HFFc6 (cell line): ENCODE results near the gene YWHAB. TPM values are rescaled to one million over a fixed set of nuclear protein-coding genes. Genes with fewer than 3 reads are reported as not detected.

Experiments used
- DNase-seq: peaks from one replicate; pipeline ENCODE4 v3.0.0-alpha.2; 2018
- H3K27ac Mint-ChIP-seq: 2 replicates; pipeline ENCODE4 v1.8.0; 2020; ENCODE audit warnings: mild to moderate bottlenecking, mixed read lengths
- H3K27me3 Mint-ChIP-seq: 2 replicates; pipeline ENCODE4 v1.8.0; 2021; ENCODE audit warnings: mild to moderate bottlenecking, moderate library complexity, mixed read lengths; ENCODE audit not compliant: insufficient read depth
- H3K36me3 Mint-ChIP-seq: 2 replicates; pipeline ENCODE4 v1.8.0; 2021; ENCODE audit warnings: low read depth, mixed read lengths
- H3K4me1 Mint-ChIP-seq: 2 replicates; pipeline ENCODE4 v1.8.0; 2020; ENCODE audit warnings: low read depth, mixed read lengths
- H3K4me3 Mint-ChIP-seq: 2 replicates; pipeline ENCODE4 v1.8.0; 2020; ENCODE audit warnings: mild to moderate bottlenecking, moderate library complexity, mixed read lengths
- H3K9me3 Mint-ChIP-seq: 2 replicates; pipeline ENCODE4 v1.8.0; 2020; ENCODE audit warnings: mild to moderate bottlenecking, mixed read lengths
- total RNA-seq, 6 experiments: library from RNA; stranded (reverse); fragmentation: NEBNext Ultra II Directional; extraction: Animal tissue kit (Norgen Biotek cat#: 25700); gene quantifications; 2 replicates in 1 of 6; 3 replicates in 5 of 6; pipeline ENCODE4 v1.2.3, GENCODE V29; 2021
- TF ChIP-seq, protein P1 (sequence below): fragments of 200-600 bp; sonication (generic); IDR thresholded peaks from 2 replicates; pipeline ENCODE4 v1.5.0; 2021; ENCODE audit warnings: antibody characterized with exemption, mild to moderate bottlenecking

YWHAB gene
- total RNA-seq, 6 experiments from 2014 or later, result 284 to 315 (median 301) TPM

DNA sequence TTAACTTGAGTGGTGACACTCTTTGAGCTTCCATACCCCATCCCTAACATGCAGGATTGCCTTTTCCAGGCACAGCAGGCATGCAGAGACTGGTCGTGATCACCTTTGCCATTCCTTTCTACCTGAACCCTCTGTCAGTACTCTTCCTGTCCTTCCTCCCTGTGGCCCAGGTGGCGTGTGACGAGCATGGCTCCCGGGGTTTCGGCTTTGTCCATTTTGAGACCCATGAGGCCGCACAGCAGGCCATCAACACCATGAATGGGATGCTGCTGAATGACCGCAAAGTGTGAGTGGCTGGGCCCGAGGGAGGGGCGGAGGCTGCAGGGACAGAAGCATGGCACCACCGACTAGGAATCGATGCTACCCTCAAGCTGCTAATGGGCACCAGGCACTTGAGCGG lies 31.1 kb downstream of the YWHAB start:
- TF ChIP-seq, protein P1, sequence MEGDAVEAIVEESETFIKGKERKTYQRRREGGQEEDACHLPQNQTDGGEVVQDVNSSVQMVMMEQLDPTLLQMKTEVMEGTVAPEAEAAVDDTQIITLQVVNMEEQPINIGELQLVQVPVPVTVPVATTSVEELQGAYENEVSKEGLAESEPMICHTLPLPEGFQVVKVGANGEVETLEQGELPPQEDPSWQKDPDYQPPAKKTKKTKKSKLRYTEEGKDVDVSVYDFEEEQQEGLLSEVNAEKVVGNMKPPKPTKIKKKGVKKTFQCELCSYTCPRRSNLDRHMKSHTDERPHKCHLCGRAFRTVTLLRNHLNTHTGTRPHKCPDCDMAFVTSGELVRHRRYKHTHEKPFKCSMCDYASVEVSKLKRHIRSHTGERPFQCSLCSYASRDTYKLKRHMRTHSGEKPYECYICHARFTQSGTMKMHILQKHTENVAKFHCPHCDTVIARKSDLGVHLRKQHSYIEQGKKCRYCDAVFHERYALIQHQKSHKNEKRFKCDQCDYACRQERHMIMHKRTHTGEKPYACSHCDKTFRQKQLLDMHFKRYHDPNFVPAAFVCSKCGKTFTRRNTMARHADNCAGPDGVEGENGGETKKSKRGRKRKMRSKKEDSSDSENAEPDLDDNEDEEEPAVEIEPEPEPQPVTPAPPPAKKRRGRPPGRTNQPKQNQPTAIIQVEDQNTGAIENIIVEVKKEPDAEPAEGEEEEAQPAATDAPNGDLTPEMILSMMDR, result no peak
- peaks cover 22% of the 10 kb centered on the region for H3K36me3 Mint-ChIP-seq
- H3K4me1 Mint-ChIP-seq, result peaks cover 2% of the 10 kb centered on the region; the same call in 1 of the 2 replicates
- H3K27me3 Mint-ChIP-seq, result no peaks in the 10 kb centered on the region; the same call in 1 of the 2 replicates
- DNase-seq, result no peak
- H3K4me3 Mint-ChIP-seq, result no peak overlapping the region
- H3K27ac Mint-ChIP-seq, result no peak overlapping the region
- H3K9me3 Mint-ChIP-seq, result no peaks in the 10 kb centered on the region

DNA sequence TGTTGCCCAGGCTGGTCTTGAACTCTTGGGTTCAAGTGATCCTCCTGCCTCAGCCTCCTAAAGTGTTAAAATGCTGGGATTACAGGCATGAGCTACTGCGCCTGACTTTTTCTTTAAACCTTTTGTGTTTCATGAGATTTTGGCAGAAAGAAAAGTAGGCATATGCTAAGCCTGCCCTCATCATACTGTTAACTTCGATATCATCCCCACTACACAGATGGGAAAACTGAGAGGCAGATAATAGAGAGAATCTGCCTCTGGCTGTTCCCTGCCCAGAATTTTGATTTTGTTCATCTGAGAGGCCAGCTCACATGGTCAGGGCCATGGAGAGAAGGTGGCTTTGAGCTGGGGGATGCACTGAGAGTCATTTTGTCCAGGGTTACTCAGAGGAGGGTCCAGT lies 31.9 kb downstream of the YWHAB start:
- H3K9me3 Mint-ChIP-seq, result no peaks in the 10 kb centered on the region
- no peak overlapping the region for H3K27ac Mint-ChIP-seq
- H3K36me3 Mint-ChIP-seq, result peaks cover 21% of the 10 kb centered on the region
- DNase-seq, result no peak
- no peak overlapping the region for H3K4me3 Mint-ChIP-seq
- no peaks in the 10 kb centered on the region for H3K4me1 Mint-ChIP-seq
- H3K27me3 Mint-ChIP-seq, result no peaks in the 10 kb centered on the region; the same call in 1 of the 2 replicates
- TF ChIP-seq, protein P1, result no peak

DNA sequence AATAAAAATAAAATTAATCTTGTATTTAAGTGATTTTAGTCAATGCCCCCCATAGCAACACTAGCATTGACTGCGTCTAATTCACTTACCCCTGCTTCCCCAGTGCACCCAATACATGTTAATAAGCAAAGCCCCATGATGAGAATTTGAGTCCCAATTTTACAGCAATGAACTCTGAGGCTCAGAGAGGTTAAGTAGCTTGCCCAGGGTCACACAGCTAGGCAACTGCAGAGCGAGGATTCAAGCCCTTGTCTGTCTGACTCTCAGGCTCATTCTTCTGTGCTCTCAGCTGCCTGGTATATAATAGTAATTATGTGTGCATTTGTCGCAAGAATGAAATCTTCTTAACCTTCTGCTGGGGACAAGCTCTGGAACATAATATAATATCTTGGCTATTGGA lies 32.8 kb downstream of the YWHAB start:
- Mint-ChIP-seq H3K4me3 (no peak overlapping the region), H3K4me1 (no peaks in the 10 kb centered on the region)

DNA sequence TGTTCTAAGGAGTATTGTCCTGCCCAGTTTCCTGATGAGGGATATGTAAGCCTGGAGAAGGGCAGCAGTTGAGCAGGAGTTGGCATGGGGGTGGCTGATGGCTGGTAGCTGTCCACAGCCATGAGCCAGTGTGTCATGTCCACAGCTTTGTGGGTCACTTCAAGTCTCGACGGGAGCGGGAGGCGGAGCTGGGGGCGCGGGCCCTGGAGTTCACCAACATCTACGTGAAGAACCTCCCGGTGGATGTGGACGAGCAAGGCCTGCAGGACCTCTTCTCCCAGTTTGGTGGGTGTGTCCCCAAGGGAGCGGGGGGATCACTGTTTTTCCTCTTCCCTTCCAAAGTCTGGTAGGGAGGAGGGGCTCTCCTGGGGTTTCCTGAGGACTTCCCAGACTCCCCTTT lies 33.3 kb downstream of the YWHAB start:
- H3K36me3 Mint-ChIP-seq, result 0 out of 2 replicates have a peak, but pooled peaks cover 9% of the 10 kb centered on the region
- TF ChIP-seq, protein P1, result no peak
- no peaks in the 10 kb centered on the region for H3K27me3 Mint-ChIP-seq
- no peak for DNase-seq
- H3K4me3 Mint-ChIP-seq, result no peak overlapping the region
- H3K27ac Mint-ChIP-seq, result no peak overlapping the region
- H3K4me1 Mint-ChIP-seq, result no peaks in the 10 kb centered on the region
- no peaks in the 10 kb centered on the region for H3K9me3 Mint-ChIP-seq

More for the DNA sequence above, 32.8 kb downstream of the YWHAB start:
- H3K27me3 Mint-ChIP-seq, result no peaks in the 10 kb centered on the region; the same call in 1 of the 2 replicates
- H3K36me3 Mint-ChIP-seq, result peaks cover 12% of the 10 kb centered on the region; the same call in 1 of the 2 replicates
- H3K27ac Mint-ChIP-seq, result no peak overlapping the region
- H3K9me3 Mint-ChIP-seq, result no peaks in the 10 kb centered on the region
- DNase-seq, result no peak
- TF ChIP-seq, protein P1, result no peak

DNA sequence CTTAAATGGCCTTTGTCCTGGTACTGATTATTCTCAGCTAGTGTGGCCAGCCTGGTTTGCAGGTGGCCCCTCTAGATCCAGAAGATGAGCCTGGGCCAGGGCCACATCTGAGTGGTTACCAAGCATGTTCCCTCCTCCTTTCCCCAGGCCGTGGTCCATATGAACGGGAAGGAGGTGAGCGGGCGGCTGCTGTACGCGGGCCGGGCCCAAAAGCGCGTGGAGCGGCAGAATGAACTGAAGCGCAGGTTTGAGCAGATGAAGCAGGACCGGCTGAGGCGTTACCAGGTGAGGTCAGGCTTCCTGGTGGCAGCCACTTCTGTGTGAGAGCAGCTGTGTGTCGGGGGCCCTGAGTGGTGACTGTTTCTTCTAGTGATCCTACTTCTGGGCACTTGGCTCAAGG lies 35.9 kb downstream of the YWHAB start:
- TF ChIP-seq, protein P1, result no peak
- Mint-ChIP-seq H3K4me1 (no peaks in the 10 kb centered on the region), H3K4me3 (no peak overlapping the region), H3K9me3 (no peaks in the 10 kb centered on the region), H3K27me3 (no peaks in the 10 kb centered on the region), H3K36me3 (0 out of 2 replicates have a peak, but pooled peaks cover 5% of the 10 kb centered on the region), H3K27ac (no peak overlapping the region)
- DNase-seq, result no peak

DNA sequence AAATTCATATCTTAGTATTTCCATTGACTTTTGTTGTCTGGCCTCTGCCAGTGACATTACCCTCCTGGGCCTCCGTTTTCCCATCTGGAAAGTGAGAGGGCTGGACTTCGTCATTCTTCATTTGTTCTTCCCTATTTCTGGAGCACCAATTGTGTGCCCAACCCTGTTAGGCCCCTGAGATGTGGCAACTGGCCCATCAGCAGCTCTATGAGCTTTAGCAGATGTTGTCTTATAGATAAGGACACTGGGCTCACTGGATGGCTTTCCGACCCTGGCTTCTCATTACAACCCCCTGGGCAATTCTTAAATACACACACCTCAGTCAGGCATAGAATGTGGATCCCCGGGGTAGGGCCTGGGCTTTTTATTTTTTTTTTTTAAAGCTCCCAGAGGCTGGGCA lies 39.0 kb downstream of the YWHAB start:
- H3K36me3 Mint-ChIP-seq, result no peaks in the 10 kb centered on the region
- no peaks in the 10 kb centered on the region for H3K9me3 Mint-ChIP-seq
- no peaks in the 10 kb centered on the region for H3K27me3 Mint-ChIP-seq
- TF ChIP-seq, protein P1, result no peak
- no peak overlapping the region for H3K4me3 Mint-ChIP-seq
- no peaks in the 10 kb centered on the region for H3K4me1 Mint-ChIP-seq
- no peak for DNase-seq
- no peak overlapping the region for H3K27ac Mint-ChIP-seq
